Endothelial cell of umbilical vein (primary cell): ENCODE data around the gene ZNF20. TPM values are rescaled to one million over a fixed set of nuclear protein-coding genes. Genes with fewer than 3 reads are reported as not detected.

Experiments used
- polyA plus RNA-seq, 4 experiments: library from polyadenylated mRNA; depleted of rRNA in 3 of 4; stranded (reverse) in 3 of 4; unstranded in 1 of 4; fragments of >200 nt; gene quantifications; 2 replicates each; pipeline versions ENCODE4 v1.2.1 to v1.2.3, GENCODE V29; 2011 to 2012; ENCODE audit warnings: missing spikeins in 1 of 4
- small RNA-seq: library from RNA; depleted of rRNA; stranded (forward); fragments of <200 nt; gene quantifications from one replicate; pipeline ENCODE3, GENCODE V24; 2012; ENCODE audit warnings: low replicate concordance, low read depth; ENCODE audit not compliant: insufficient read depth, insufficient read length
- total RNA-seq: library from RNA; stranded (reverse); gene quantifications from 2 replicates; pipeline ENCODE4 v1.2.3, GENCODE V29; 2021

Gene ZNF20
- total and polyA plus RNA-seq, 2 donors (not counting 3 experiments of a cell fraction or from before 2014, with no cell fraction given) = 0.35 TPM

Small RNAs within 50 kb of the gene (small RNA-seq; reads per million reads assigned to genes)
- gene RF00019 (not detected), gene RNA5SP467 (not detected)

Other genes with a start within 250 kb of the ZNF20 start
- gene ZNF700, start 215.2 kb downstream of the ZNF20 start, total RNA-seq = 6.9 and 7.9 TPM in 2 replicates
- gene ZNF700, start 215.2 kb downstream of the ZNF20 start, polyA plus RNA-seq = 1.8 and 2.3 TPM in 2 replicates
- 0.48 and 0.77 TPM in 2 replicates for gene ZNF763, start 175.3 kb downstream of the ZNF20 start, total RNA-seq
- gene ZNF763, start 175.3 kb downstream of the ZNF20 start, polyA plus RNA-seq = 0.17 and 0.22 TPM in 2 replicates
- gene ZNF433, start 104.7 kb downstream of the ZNF20 start, total RNA-seq = 0.42 and 1.8 TPM in 2 replicates
- 1.3 and 2.1 TPM in 2 replicates for gene ZNF433, start 104.7 kb downstream of the ZNF20 start, polyA plus RNA-seq
- gene ZNF878, start 87.4 kb downstream of the ZNF20 start, total RNA-seq = 0.51 TPM in 1 of 2 replicates, not detected in the other
- gene ZNF878, start 87.4 kb downstream of the ZNF20 start, polyA plus RNA-seq = not detected in 2 replicates
- gene ZNF844, start 75.6 kb downstream of the ZNF20 start, total RNA-seq = 0.90 and 3.8 TPM in 2 replicates
- 0.88 and 0.90 TPM in 2 replicates for gene ZNF844, start 75.6 kb downstream of the ZNF20 start, polyA plus RNA-seq
- gene ZNF625, start 16.4 kb upstream of the ZNF20 start, total RNA-seq = 6.7 and 7.1 TPM in 2 replicates
- 0.73 and 0.90 TPM in 2 replicates for gene ZNF625, start 16.4 kb upstream of the ZNF20 start, polyA plus RNA-seq
- 3.5 and 4.0 TPM in 2 replicates for gene ZNF136, start 22.7 kb upstream of the ZNF20 start, total RNA-seq
- gene ZNF136, start 22.7 kb upstream of the ZNF20 start, polyA plus RNA-seq = 0.92 TPM in 2 replicates
- 5.2 and 7.4 TPM in 2 replicates for gene ZNF44, start 154.5 kb upstream of the ZNF20 start, total RNA-seq
- 2.0 and 2.1 TPM in 2 replicates for gene ZNF44, start 154.5 kb upstream of the ZNF20 start, polyA plus RNA-seq
- 0.44 and 1.1 TPM in 2 replicates for gene ZNF563, start 193.3 kb upstream of the ZNF20 start, total RNA-seq
- gene ZNF563, start 193.3 kb upstream of the ZNF20 start, polyA plus RNA-seq = 0.16 and 0.35 TPM in 2 replicates
- gene ZNF442, start 225.3 kb upstream of the ZNF20 start, total RNA-seq = 0.39 and 0.93 TPM in 2 replicates
- gene ZNF442, start 225.3 kb upstream of the ZNF20 start, polyA plus RNA-seq = 0.11 and 0.21 TPM in 2 replicates